ENCODE results near the gene KRT1. TPM values are rescaled to one million over a fixed set of nuclear protein-coding genes. Genes with fewer than 3 reads are reported as not detected.

Gene KRT1
- polyA plus RNA-seq, 10 donors: 0.47 to 543 (median 2.3) TPM

GRCh38 chr12:52699373-52699772, 19.2 kb upstream of the KRT1 start:
- DNase-seq: no peak

DNA sequence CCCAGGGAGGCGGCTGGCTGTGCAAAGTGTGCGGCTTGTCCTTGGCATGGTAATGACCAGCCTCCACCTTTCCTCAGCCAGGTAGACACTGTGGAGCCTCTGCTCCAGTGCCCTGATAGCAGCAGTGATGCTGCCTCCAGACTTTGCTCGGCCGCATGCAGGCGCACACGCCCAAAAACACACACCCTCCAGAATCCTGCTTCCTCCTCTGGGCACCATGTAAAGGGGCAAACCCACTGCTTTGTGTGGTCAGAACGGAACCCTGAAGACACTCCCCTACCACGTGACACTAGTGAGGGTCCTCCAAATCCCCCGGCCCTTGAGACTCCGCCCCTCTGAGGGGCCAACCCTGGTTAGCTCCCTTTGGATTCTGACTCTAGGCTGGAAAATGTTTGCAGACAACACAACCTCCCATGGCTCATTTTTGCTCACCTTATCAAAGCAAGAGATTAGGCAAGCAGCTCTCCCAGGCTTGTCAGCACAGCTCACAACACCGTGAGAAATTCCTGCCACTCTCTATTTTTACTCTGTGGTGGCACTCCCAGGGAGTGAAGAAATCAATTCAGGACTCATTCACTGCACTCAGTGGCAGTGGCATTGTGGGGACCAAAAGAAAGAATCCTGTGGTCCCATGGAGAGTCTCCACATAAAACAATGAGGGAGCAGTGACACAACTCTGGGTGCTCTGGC, 18.6 kb upstream of the KRT1 start:
- DNase-seq: no peak

- DNase-seq: no peak
These were observed 16.9 kb upstream of the KRT1 start for GRCh38 chr12:52697058-52697582.

DNA sequence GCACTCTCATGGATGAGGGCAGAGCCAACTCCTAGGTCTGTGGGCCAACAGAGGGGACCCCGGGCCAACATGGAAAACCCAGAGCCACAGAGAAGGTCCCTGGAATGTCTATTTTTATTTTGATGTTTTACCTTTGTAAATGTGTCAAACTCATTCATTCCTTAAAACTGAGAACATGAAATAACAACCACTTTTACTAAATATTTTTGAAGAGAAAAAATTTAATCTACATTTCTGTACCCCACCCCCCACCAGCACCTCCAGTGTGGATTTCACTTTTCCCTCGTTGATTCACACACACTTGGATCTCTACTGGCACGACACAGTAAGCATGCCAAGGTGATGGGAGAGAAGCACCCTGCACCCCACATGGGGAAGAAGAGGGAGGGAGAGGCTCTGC, 16.4 kb upstream of the KRT1 start:
- DNase-seq: no peak

- no peak for DNase-seq
These were observed 14.8 kb upstream of the KRT1 start for GRCh38 chr12:52695039-52695438.

- no peak for DNase-seq
These were observed 13.9 kb upstream of the KRT1 start for GRCh38 chr12:52694151-52694550.

GRCh38 chr12:52693261-52693660, 13.1 kb upstream of the KRT1 start:
- no peak for DNase-seq

DNA sequence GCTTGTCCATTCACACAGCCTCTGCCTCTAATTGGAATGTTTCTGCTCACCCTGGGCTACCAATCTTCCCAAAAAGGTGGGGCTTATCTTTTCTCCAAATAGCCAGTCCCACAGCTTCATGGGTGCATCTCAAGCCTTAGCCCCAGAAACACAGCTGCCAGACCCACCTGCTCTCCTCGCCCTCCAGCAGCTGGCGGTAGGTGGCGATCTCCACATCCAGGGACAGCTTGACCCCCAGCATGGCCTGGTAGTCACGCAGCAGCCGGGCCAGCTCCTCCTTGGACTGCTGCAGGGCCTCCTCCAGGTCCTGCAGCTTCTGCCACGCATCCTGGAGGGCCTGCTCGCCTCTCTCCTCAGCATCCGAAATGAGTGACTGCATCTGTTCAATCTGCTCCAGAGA, 12.0 kb upstream of the KRT1 start:
- no peak for DNase-seq

GRCh38 chr12:52691841-52692150, 11.6 kb upstream of the KRT1 start:
- DNase-seq: no peak

DNA sequence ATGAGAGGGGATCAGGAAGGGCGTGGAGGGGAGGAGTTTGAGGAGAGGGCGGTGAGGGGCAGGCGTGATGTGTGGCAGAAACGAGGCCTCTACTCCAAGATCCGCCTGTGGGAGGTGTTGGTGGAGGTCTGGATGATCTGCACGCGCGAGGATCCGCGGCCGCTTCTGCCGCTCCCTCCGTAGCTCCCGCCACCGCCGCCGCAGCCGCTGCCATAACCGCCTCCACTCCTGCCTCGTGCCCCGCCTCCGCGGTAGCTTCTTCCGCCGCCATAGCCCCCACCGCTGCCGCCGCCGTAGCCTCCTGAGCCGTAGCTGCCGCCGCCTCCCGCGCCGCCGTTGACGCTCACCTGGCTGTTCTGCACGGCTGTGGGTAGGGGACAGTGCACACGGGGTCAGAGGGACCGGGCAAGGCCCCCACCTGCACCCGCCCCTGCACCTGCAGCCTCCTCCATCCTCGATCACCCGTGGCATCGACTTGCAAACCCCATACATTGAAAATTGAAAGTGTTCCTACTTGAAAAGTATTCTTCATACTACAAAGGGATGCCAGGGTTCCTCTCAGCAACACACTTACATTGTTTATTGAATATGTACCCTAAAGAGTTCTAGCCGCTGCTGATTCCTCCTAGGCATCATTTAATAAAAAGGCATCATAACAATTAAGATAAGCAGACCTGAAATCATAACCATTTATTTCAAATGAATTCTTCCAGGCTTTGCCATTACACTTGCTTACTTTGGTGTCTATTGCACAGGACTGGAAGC, 11.1 kb upstream of the KRT1 start:
- peak in 1 of 3 donors; percentile 15 for DNase-seq

- DNase-seq: no peak
These were observed 10.3 kb upstream of the KRT1 start for GRCh38 chr12:52690351-52691075.

- DNase-seq: no peak
These were observed 9.7 kb upstream of the KRT1 start for GRCh38 chr12:52689936-52690335.

- no peak for DNase-seq
These were observed 9.0 kb upstream of the KRT1 start for GRCh38 chr12:52689239-52689638.

- DNase-seq: no peak
These were observed 8.3 kb upstream of the KRT1 start for GRCh38 chr12:52688481-52688880.

DNA sequence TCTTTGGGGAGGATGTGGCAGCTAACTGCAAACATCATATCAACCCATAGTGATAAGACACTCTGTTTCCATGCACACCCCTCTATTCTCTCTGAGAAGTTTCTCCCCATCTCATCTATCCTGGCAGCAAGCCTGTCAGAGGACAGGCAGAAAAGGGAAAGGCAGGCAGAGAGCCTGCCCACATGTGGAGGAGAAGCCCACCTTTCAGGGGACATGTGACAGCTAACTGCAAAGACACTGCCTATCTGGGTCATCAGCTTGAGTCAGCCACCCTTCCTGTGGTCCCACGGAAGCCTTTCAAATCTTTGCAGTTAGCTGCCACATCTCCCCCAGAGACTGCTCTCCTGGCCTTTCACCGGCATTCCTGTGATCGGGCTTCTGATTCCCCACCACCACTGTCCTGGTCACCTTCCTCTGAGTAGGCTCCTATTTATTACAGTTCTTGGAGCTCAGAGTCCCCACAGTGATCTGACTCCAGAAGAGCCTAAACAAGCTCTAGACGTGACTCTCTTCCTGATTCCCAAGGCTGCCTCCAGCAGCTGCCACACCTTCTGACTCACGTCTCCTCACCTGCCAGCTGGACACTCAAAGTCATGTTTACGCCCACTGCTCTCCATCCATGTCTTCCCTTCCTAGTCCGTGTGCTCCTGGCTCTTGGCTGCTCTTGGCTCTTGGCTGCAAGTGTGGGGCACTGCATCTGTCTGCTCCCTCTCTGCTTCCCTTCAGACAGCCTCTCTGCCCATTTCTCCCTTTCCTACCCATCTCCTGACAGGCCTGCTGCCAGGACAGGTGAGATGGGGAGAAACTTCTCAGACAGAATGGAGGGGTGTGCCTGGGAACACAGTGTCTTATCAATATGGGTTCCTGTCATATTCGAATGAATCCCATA, 7.5 kb upstream of the KRT1 start:
- DNase-seq: no peak

DNA sequence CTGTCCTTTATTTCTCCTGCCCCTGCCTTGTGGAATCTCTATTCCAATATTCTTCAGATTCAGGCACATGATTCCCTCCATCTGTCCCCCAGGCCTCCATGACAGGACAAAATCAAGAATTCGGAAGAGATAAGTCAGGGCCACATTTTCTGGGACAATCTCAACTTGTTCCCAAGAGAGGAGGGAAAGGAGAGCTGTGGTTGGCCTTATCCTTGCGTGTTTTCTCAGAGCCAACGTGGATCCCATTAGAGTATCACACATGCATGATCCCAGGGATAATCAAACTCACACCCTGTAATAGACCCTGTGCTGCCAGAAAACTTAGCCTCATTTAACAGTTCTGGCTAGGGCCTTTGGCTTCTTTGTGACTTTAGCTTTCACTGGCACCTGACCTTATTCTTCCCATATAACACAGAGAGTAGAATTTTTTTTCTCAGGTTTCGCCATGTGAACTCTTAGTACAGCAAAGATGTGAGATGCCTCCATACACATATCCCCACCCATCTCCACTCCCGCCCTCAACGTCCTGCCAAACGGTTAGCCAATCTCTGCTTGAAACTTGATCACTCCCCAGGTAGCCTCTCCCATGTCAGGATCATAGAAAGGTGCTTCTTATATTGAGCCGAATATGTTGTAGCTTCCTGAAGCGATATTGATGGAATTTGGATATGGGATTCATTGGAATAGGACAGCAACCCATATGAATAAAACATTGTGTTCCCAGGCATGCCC, 6.7 kb upstream of the KRT1 start:
- DNase-seq: no peak

GRCh38 chr12:52686063-52686462, 5.9 kb upstream of the KRT1 start:
- DNase-seq: no peak

GRCh38 chr12:52685406-52685890, 5.2 kb upstream of the KRT1 start:
- DNase-seq: no peak

DNA sequence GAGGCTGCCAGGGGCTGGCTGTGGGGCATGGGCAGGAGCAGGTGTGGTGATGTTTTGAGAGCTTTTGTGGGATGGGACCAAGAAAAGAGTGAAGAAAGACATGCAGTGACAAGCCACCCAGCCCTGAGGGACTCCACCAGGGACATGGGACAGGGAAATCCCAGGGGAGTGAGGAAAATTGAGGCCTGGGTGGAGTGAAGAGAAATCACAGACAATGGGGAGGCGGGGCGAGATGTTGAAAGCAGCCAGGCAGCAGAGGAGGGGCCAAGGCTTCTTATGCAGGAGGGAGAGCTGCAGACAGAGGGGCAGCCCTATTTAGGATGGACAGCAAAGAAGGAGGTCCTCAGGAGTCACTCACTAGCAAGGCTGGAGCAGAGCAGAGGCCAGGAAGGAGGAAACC, 4.2 kb upstream of the KRT1 start:
- DNase-seq: no peak

- DNase-seq: no peak
These were observed 3.5 kb upstream of the KRT1 start for GRCh38 chr12:52683575-52684300.
